Measurements from ENCODE around the gene ENDOG.
A peak's percentile ranks its signal among the peaks of the same experiment; 100 is the strongest.

ENDOG gene

GRCh38 chr9:128800061-128800460, 18.2 kb upstream of the ENDOG start:
- DNase-seq (ENCODE audit: low read depth), result no peak

- DNase-seq (ENCODE audit: low read depth), result no peak
Observed at GRCh38 chr9:128802482-128802881, 15.8 kb upstream of the ENDOG start.

GRCh38 chr9:128805661-128806060, 12.6 kb upstream of the ENDOG start:
- DNase-seq (ENCODE audit: low read depth), result no peak

- no peak for DNase-seq (ENCODE audit: low read depth)
Observed at GRCh38 chr9:128807827-128808226, 10.5 kb upstream of the ENDOG start.

- no peak for DNase-seq (ENCODE audit: low read depth)
Observed at GRCh38 chr9:128808543-128808942, 9.8 kb upstream of the ENDOG start.

- DNase-seq (ENCODE audit: low read depth), result no peak
Observed at GRCh38 chr9:128809036-128809599, 9.2 kb upstream of the ENDOG start.

GRCh38 chr9:128809831-128810230, 8.5 kb upstream of the ENDOG start:
- no peak for DNase-seq (ENCODE audit: low read depth)

- DNase-seq (ENCODE audit: low read depth), result no peak
Observed at GRCh38 chr9:128810873-128811272, 7.4 kb upstream of the ENDOG start.

GRCh38 chr9:128818839-128819715, 777 bp downstream of the ENDOG start:
- peak; percentile 58 for DNase-seq (ENCODE audit: low read depth)

- peak; percentile 26 for DNase-seq (ENCODE audit: low read depth)
Observed at GRCh38 chr9:128819716-128820664, 1.7 kb downstream of the ENDOG start.

- no peak for DNase-seq (ENCODE audit: low read depth)
Observed at GRCh38 chr9:128820665-128821583, 2.6 kb downstream of the ENDOG start.

- DNase-seq (ENCODE audit: low read depth), result no peak
Observed at GRCh38 chr9:128821584-128822406, 3.5 kb downstream of the ENDOG start.

GRCh38 chr9:128822407-128823042, 4.2 kb downstream of the ENDOG start:
- DNase-seq (ENCODE audit: low read depth), result no peak

GRCh38 chr9:128823362-128823902, 5.1 kb downstream of the ENDOG start:
- DNase-seq (ENCODE audit: low read depth), result no peak

- DNase-seq (ENCODE audit: low read depth), result no peak
Observed at GRCh38 chr9:128823903-128824406, 5.7 kb downstream of the ENDOG start.

GRCh38 chr9:128824911-128825310, 6.6 kb downstream of the ENDOG start:
- no peak for DNase-seq (ENCODE audit: low read depth)

- peak; percentile 32 for DNase-seq (ENCODE audit: low read depth)
Observed at GRCh38 chr9:128825923-128826700, 7.8 kb downstream of the ENDOG start.

- no peak for DNase-seq (ENCODE audit: low read depth)
Observed at GRCh38 chr9:128828267-128828666, 10.0 kb downstream of the ENDOG start.

Data from ELR (cell line).